GM18861 (cell line): Measurements from ENCODE around the gene UXT.

Source experiments
- ATAC-seq: cut with Tn5 transposase; IDR thresholded peaks from one replicate; pipeline ENCODE4 v1.9.1; 2021; ENCODE audit not compliant: unreplicated experiment

UXT gene

GRCh38 chrX:47649781-47650163, 9.2 kb downstream of the UXT start:
- no peak for ATAC-seq

GRCh38 chrX:47649271-47649670, 9.7 kb downstream of the UXT start:
- no peak for ATAC-seq

- ATAC-seq, result no peak
Observed at GRCh38 chrX:47648376-47648775, 10.6 kb downstream of the UXT start.

- no peak for ATAC-seq
Observed at GRCh38 chrX:47646636-47647035, 12.3 kb downstream of the UXT start.

GRCh38 chrX:47645530-47645929, 13.4 kb downstream of the UXT start:
- ATAC-seq, result no peak

- no peak for ATAC-seq
Observed at GRCh38 chrX:47644557-47645091, 14.4 kb downstream of the UXT start.

- no peak for ATAC-seq
Observed at GRCh38 chrX:47643926-47644325, 15.1 kb downstream of the UXT start.

GRCh38 chrX:47638816-47639215, 20.2 kb downstream of the UXT start:
- ATAC-seq, result no peak

GRCh38 chrX:47637546-47638195, 21.3 kb downstream of the UXT start:
- ATAC-seq, result peak; percentile 73

GRCh38 chrX:47634871-47635575, 24.0 kb downstream of the UXT start:
- no peak for ATAC-seq

GRCh38 chrX:47633689-47634590, 25.0 kb downstream of the UXT start:
- ATAC-seq, result no peak

- ATAC-seq, result no peak
Observed at GRCh38 chrX:47632666-47633065, 26.3 kb downstream of the UXT start.

- no peak for ATAC-seq
Observed at GRCh38 chrX:47631676-47632075, 27.3 kb downstream of the UXT start.

GRCh38 chrX:47629419-47630200, 29.4 kb downstream of the UXT start, which contains the start of gene CFP:
TSS of gene CFP (minus strand) at chrX:47629930. CDS start at chrX:47629844, 86 bp downstream.
- ATAC-seq, result no peak

- no peak for ATAC-seq
Observed at GRCh38 chrX:47628982-47629381, 30.0 kb downstream of the UXT start.

- ATAC-seq, result no peak
Observed at GRCh38 chrX:47625365-47625764, 33.6 kb downstream of the UXT start.

GRCh38 chrX:47623540-47624027, 35.4 kb downstream of the UXT start:
- ATAC-seq, result no peak

- no peak for ATAC-seq
Observed at GRCh38 chrX:47621851-47622250, 37.1 kb downstream of the UXT start.

GRCh38 chrX:47620303-47620685, 38.7 kb downstream of the UXT start:
- no peak for ATAC-seq

GRCh38 chrX:47619486-47620302, 39.3 kb downstream of the UXT start, which contains the start of gene SYN1:
TSS of gene SYN1 (minus strand) at chrX:47619857. CDS start at chrX:47619728, 129 bp downstream.
- ATAC-seq, result peak; percentile 53
